Activated CD8-positive, alpha-beta memory T cell treated with anti-CD3 and anti-CD28 coated beads, Interleukin-2, amount 50 U/mL, for 48 hours (primary cell): ENCODE measurements around the gene FGF1.

Experiments used
- DNase-seq: peaks from one replicate; pipeline ENCODE4 v3.0.0-alpha.2; 2020

Gene FGF1

DNA sequence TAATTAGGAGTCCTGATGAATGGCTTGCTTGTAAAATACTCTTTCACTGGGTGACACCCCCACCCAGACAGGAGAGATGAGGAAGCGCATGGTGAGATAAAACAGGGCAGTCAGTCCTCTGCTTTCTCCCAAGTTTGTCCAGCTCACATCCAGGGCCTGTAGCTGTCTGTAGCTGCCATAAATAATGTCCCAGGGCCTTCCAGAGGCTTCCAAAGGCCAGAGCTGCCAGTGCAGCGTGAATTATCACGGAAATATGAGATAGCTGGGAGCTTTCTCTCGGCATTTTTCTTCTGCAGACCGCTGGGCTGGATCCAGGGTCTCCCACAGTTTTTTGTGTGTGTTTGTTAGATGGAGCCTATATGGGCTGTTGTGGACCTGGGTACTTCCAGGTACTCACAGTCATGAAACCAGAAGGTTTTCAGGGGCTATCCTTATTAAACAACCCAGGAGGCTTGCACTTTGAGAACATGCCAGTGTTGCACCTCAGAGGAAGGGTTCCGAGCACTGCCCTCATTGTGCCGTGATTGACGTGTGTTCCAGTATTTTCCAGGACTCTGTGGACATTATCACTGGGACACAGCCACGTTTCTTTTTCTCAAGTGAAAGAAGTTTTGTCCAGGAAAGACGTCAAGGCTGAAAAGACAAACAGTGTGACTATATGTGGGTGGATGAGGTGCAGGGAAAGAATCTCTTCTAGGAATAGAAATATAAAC, 117.5 kb downstream of the FGF1 start:
- DNase-seq, result no peak

DNA sequence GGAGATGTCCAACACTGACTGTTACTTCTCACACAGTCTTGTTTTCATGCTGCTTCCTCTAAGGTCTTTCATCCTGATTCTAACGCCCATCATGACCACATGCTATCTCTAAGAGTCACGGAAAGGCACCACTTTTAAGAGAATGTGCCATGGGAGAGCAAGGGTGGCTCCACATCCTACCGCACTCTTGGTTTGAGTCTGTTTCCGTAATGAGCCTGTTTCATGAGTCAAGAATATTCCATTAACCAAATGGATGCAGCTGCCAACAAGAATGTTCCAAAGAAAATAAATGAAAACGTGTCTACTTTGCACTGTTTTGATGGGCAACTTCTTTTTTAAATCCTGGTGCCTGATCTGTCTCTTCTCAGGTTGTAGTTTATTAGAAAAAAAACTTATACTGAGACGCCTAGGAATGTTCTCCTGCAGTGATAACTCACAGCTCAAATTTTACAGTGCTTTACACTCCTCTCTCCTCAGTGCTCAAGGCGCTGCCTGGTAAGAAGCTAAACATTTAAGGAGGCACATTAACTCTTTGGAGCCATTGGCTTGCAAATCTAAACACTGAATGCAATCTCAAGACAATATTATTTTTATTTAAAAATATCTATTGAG, 124.3 kb downstream of the FGF1 start:
- DNase-seq, result no peak

DNA sequence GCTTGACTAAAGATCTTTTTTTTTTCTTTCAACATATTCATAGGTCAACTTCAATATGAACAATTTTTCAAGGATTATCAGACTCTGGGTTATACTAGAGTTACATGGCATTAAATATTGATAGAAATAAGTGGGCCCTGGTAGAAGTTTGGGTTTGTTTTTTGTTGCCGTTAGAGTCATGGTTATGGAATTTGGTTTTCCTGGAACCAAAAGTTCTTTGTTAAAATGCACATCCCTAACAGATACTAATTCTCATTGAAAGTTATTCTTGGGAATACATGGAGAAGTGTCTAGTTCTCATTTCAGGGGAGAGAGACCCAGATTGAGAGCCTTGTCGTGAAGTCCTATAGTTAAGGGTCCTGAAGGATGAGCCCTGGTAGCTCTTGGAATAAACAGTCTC, 124.9 kb downstream of the FGF1 start:
- no peak for DNase-seq

DNA sequence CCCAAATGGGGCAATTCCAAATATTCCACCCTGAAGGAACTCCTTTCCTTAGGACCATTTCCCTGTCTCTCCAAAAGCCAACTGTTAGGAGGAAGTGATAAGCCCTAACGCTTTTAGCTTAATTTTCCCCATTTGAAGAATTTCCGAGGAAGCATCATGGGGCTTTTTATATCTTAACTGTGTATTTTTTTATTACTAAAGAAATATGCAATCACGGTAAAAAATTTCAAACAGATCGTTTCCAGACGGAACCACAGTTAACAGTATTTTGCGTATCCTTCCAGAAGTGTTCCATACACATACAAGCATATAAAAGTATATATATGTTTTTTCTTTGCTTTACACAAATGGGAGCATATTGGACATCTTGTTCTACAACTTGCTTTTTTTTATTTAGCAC, 133.8 kb downstream of the FGF1 start:
- DNase-seq, result no peak

DNA sequence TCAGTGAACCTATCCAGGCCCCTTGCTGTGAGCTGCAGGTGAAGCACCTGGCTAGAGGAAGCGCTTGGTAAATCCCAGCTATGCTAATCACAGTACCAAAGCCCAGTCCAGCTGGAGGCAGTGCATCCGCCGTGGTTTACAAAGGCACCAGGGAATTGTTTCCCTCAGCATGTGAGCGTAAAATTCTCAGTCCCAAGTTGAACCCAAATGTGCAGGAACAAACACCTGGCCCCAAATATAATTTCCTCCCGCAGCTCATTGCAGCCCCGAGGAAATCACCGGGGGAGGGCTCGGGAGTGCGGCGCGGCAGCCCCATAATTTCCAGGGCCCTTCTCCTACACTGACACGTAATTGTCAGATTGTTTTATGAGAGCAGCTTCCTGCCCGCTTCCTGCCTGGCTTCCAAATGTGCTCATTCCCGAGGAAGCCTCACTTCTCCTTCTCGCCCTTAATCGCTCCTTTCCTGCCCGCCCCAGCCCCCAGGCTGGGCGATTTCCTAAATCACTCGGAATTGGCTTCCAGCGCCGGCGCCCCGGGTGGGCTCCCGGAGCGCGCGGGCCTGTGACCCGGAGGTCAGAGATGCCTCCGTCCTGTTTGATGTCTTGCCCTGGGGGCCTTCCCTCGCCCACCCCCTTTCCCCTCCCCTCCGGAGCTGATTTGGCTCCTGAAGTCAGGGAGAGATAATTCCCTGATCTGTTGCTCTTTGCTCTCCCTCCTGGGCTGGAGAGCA, 134.4 kb downstream of the FGF1 start:
- DNase-seq, result no peak

DNA sequence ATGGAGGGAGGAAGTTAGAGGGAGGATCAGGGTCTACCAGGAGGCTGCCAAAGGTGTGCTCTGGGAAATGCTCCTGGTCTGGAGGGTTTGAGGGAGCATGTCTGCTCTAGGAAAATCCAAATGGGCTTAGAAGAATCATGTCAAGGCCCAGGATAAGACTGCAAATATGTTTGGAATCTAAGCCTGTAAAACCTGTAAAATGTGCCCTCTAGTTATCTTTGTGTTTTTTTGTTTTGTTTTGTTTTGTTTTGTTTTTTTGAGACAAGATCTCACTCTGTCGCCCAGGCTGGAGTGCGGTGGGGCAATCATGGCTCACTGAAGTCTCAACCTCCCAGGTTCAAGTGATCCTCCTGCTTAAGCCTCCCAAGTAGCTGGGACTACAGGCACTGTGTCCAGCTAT, 135.4 kb downstream of the FGF1 start:
- no peak for DNase-seq

DNA sequence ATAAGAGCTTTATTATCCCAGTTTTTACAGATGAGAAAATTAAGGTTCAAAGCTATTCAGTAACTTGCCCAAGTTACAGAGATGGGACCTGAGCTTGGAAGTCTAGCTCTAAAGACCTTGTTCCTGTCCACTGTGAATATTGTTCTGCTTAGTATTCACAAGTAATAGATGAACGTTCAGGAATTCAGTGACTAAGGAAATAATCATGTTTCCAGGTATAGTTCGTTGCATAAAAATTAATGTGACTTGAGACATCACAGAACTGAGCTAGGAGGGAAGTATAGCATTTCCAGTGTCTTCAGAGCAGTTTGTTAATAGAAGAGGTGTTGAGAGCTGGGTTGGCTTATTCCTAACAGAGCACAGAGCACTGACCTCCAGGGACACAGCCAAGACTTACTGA, 136.1 kb downstream of the FGF1 start:
- DNase-seq, result no peak

DNA sequence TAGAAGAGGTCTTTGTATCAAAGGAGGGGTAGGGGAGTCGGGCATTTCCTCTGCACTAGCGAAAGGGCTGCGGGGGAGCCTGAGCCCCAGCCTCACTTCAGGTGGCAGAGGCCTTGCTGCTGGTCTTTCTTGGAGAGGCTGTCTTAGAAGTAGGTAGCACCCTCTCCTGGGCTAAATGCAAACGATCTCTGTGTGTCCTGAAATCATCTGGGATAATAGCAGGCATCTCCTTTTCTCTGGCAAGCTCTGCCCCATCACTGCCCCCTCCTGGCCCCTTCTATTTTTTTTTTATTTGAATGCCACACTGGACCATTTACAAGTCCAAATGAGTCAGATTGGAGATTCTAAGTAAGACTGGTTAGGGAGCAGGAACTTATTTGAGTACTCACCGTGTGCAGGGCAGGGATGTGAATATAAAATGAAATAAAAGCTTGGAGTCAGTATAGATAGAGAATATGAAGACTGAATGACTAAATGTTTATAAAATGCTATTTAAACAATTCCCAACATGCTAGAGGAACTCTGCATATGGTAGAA, 137.1 kb downstream of the FGF1 start:
- no peak for DNase-seq

DNA sequence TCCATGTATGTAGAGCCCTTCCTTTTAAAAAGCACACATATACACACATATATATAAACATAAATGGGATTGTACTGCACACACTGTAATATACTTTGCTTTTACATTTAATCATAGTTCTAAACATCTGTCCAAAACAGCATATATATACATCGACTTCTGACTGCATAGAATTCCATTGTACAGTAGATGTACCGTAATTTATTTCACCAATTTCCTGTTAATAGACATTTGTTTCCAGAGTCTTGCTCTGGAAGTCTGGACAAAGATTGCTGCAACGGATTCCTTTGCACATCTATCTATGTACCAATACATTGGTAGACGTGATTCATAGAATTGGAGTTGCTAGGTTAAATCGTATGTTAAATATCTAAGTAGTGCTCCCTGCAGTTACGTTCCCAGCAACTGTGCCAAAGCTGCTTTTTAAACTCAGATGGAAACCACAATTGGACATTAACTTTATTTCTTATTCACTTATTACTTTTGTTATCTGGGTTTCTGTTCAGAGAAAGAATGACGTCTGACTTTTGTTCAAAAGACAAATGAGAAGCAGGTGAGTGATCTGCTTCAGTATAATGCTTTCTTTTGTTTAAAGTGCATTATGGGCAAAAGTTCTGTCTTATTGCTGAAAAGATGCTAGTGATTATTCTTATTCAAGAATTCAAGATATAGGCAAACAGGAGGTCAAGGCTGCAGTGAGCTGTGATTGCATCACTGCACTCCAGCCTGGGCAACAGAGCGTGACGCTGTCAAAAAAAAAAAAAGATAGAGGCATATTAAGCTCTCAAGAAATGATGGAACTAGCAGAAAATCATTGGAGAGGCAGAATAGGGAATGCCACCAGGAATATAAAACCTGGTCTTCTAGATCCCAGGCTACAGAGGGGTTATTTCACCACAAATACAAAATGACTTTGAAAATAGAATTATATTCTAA, 138.2 kb downstream of the FGF1 start:
- DNase-seq, result no peak

DNA sequence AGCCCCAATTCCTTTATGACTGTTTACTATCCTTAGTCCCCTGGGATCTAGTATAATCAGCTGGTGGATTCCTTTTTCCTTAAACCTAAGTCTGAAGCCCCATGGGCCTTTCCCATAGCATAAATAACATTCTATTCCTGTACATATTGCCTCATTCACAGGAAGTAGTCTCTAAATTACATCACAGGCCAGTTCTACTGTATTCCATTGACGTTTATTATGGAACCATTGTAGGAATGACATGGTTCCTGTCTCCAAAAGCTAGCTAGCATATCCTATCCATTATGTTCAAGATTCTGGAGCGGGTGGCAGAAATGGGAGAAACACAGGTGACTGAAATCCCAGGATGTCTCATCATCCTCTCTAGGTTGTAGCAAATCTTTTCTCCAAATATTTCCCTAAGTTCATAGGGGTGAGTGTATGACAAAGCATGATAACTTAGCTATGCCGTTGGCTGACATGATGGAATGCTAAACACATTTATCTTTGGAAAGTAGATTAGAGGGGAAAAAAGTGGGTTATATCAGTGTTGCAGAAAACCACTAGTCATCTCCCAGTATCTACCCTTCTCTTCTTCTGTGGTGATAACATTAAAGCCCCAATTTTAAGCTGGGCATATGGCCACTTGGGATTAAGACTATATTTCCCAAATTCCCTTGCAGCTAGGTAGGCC, 140.1 kb downstream of the FGF1 start:
- no peak for DNase-seq

DNA sequence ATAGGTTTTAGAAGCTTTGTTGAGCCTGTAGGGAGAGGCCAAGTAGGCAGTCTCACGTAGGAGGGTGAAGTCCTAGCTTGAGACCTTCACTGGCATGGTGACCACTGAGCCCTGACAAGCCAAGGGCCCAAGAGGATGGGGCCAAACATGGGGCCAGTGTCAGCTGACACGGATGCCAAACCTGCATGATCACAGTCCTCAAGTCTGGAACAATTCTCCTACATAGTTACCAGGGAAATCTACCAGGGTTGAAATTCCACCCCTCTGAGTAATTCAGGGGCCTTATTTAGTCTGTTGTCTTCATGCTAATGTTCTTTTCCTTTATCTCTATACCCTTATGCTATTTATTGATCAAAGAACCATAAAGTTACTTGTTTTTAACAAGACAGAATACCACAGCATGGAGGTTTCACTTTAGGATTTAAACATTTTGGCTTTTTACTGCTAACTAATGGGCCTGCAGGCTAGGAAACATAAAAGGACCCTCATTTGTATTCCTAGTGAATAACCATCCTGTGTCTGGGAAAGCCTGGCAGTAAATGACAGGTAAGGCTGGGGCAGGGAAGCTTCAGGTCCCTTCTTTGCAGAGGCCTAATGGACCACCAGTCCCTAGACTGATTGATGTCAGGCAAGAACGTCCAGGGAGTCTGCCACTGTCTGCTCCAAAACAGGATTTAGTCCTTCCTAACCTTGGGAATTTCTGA, 140.8 kb downstream of the FGF1 start:
- no peak for DNase-seq

DNA sequence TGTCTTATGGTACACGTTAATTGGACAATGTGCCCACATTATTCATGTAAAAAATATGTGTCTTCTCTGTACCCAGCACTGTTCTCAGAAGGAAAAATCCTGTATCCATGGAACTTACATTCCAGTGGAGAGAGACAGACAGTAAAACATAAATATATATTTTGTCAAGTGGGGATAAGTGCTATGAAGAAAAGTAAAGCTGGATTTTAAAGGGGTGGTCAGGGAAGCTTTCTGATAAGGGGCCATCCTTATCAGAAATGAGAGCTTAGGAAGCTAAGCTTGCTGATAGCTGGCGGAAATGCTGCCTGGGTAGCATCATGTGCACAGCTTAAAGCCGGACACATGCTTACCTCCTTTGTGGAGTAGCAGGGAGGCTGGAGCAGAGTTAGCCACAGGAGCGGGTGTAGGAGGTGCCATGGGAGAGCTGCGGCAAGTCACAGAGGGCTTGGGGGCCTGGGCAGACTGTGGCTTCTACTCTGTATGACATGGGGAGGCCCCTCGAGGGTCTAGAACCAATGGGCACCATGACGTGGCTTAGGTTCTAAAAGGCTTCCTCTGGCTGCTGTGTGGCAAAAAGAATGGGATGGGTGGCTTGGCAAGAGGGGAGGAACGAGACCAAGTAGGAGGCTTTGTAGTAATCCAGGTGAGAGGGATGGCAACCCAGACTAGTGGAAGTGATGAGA, 141.7 kb downstream of the FGF1 start:
- no peak for DNase-seq

DNA sequence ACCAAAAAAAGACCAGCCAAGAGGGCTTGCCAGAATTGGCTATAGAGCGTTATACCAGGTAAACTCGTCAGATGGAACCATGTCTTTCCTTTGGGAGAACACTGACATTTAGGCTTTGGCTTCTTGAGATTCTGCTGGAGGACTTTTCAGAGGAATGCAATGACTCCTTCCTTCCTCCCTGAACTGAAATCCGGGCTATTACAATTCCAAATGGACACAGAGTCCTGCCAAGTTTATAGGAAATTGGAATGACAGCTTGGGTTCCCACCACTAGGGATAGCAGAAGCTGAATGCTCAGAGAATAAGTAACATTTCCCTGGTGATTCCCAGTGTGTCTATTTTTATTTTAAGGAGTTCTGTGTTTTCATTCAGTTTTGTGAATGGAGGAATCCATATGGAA, 143.0 kb downstream of the FGF1 start:
- no peak for DNase-seq
